ENCODE measurements around the gene NDUFAF2. TPM values are rescaled to one million over a fixed set of nuclear protein-coding genes. Genes with fewer than 3 reads are reported as not detected.

NDUFAF2 gene
- total and polyA plus RNA-seq, 4 donors = 18.2 to 40.2 (median 36.1) TPM

DNA sequence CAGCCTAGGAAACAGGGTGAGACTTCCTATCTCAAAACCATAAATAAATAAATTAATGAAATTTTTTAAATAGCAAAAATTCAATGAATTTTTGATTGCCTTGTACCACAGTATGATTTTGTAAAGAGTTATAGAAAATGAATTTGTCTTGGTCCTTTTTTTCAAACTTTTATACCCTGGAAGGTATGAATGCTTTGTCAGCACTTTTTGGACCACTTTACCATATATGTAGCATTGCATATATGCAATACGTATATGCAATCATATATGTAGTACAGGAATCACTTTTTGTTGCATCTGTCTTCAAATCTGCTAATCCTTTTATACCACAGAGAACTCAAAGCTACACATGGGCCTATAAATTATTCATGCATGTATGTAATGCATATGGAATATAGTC is 226.5 kb downstream of the NDUFAF2 start:
- no CpG with 5 or more reads among the region's 1 CpG for WGBS (ENCODE audit: insufficient coverage)
- no peaks in the 10 kb centered on the region for H3K4me1 ChIP-seq (ENCODE audit: control insufficient read depth, insufficient read depth, low read length)
- no peaks in the 10 kb centered on the region for H3K36me3 ChIP-seq (ENCODE audit: control insufficient read depth, insufficient read depth, low read length)
- DNase-seq (ENCODE audit: low read depth in 4 of 6, low spot score in 6 of 6) = no peak
- no peaks in the 10 kb centered on the region for H3K27me3 ChIP-seq (ENCODE audit: control insufficient read depth, insufficient read depth, low read length)
- no peak overlapping the region for H3K4me3 ChIP-seq (ENCODE audit: low read depth, low read length)
- no peak overlapping the region for H3K27ac ChIP-seq (ENCODE audit: low read depth, low read length)
- no peaks in the 10 kb centered on the region for H3K9me3 ChIP-seq (ENCODE audit: control insufficient read depth, insufficient read depth, low read length)

DNA sequence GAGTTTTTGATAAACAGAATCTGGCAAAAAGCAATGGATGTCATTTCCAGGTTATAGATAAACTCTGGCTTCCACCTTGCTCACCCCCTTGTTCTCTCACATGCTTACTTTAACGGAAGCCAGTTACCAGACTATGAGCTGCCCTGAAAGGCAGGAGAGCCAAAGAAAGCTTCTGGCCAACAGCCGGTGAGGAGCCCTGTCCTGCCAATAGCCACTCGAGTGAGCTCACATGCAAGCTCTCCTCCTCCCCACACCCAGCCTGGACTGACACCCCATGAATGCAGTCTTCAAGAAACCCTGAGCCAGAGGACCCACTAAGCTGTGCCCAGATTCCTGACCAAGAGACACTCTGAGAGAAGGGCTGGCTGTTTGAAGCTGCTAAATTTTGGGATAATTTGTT is 231.6 kb downstream of the NDUFAF2 start:
- Histone ChIP-seq H3K4me3 (ENCODE audit: low read depth, low read length) (no peak overlapping the region), H3K4me1 (ENCODE audit: control insufficient read depth, insufficient read depth, low read length) (no peaks in the 10 kb centered on the region), H3K27ac (ENCODE audit: low read depth, low read length) (no peak overlapping the region), H3K27me3 (ENCODE audit: control insufficient read depth, insufficient read depth, low read length) (no peaks in the 10 kb centered on the region), H3K9me3 (ENCODE audit: control insufficient read depth, insufficient read depth, low read length) (no peaks in the 10 kb centered on the region), H3K36me3 (ENCODE audit: control insufficient read depth, insufficient read depth, low read length) (no peaks in the 10 kb centered on the region)
- no peak for DNase-seq (ENCODE audit: low read depth in 4 of 6, low spot score in 6 of 6)
- WGBS (ENCODE audit: insufficient coverage) = 96% methylated on average over 3 of the region's 3 CpGs

DNA sequence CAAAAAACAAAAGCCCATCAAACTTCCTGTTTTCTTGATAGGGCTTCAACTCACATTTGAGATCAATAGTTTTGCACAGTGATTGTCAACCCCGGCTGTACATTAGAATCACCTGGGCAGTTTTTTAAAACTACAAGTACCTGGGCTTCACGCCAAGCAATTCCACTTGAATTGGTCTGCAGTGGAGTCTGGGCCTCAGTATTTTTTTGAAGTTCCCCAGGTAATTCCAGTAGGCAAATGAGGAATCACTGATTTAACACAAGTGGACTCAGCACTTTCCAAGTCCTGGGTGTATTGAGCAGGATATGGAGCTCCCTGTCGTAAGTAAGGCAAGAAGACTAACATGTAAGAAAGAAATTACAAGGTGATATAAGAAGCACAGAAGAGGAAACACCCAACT is 232.1 kb downstream of the NDUFAF2 start:
- 100% methylated on average over 2 of the region's 3 CpGs for WGBS (ENCODE audit: insufficient coverage)
- H3K4me3 ChIP-seq (ENCODE audit: low read depth, low read length) = no peak overlapping the region
- H3K27me3 ChIP-seq (ENCODE audit: control insufficient read depth, insufficient read depth, low read length) = no peaks in the 10 kb centered on the region
- DNase-seq (ENCODE audit: low read depth in 4 of 6, low spot score in 6 of 6) = no peak
- no peak overlapping the region for H3K27ac ChIP-seq (ENCODE audit: low read depth, low read length)
- no peaks in the 10 kb centered on the region for H3K9me3 ChIP-seq (ENCODE audit: control insufficient read depth, insufficient read depth, low read length)
- no peaks in the 10 kb centered on the region for H3K36me3 ChIP-seq (ENCODE audit: control insufficient read depth, insufficient read depth, low read length)
- H3K4me1 ChIP-seq (ENCODE audit: control insufficient read depth, insufficient read depth, low read length) = no peaks in the 10 kb centered on the region

DNA sequence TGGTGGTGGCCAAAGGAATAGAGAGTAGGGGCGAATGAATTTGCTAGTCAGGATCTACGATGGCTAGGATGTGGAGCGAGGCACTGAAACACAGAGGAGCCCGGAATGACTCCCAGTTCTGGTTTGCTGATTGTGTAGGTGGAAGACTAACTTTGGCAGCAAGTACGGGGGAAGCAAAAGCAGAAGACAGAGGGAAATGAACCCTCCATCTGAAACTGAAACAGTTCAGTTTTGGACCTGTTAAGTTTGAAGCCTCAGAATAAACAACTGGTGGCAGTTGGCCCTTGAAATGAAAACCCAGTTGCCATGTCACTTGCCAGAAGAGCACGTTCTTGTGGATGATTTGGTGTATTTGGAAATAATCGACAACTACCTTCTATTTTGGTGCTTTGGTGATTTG is 232.7 kb downstream of the NDUFAF2 start:
- WGBS (ENCODE audit: insufficient coverage) = 92% methylated on average over 5 of the region's 7 CpGs
- H3K27me3 ChIP-seq (ENCODE audit: control insufficient read depth, insufficient read depth, low read length) = no peaks in the 10 kb centered on the region
- H3K36me3 ChIP-seq (ENCODE audit: control insufficient read depth, insufficient read depth, low read length) = no peaks in the 10 kb centered on the region
- no peak for DNase-seq (ENCODE audit: low read depth in 4 of 6, low spot score in 6 of 6)
- H3K4me3 ChIP-seq (ENCODE audit: low read depth, low read length) = no peak overlapping the region
- no peaks in the 10 kb centered on the region for H3K9me3 ChIP-seq (ENCODE audit: control insufficient read depth, insufficient read depth, low read length)
- H3K27ac ChIP-seq (ENCODE audit: low read depth, low read length) = no peak overlapping the region
- no peaks in the 10 kb centered on the region for H3K4me1 ChIP-seq (ENCODE audit: control insufficient read depth, insufficient read depth, low read length)

DNA sequence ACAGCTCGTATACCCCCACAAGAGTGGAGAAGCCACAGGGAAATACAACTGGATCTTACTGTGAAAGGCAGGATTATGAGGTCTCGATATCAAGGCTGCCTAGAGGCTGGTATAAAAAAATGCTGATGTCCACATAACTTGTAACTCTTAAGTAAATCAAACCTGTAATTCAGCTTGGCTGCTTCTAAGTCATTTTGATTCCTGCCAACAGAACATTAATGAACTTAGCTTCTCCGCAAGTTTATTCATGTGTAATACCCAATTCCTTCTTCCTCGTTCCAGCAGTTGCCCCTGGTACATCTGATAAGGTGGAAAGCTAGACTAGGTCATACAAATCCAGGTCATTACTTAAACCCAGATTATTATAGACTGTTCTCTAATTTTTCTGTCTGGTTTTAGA is 233.7 kb downstream of the NDUFAF2 start:
- DNase-seq (ENCODE audit: low read depth in 4 of 6, low spot score in 6 of 6) = no peak
- Histone ChIP-seq H3K9me3 (ENCODE audit: control insufficient read depth, insufficient read depth, low read length) (no peaks in the 10 kb centered on the region), H3K27me3 (ENCODE audit: control insufficient read depth, insufficient read depth, low read length) (no peaks in the 10 kb centered on the region), H3K27ac (ENCODE audit: low read depth, low read length) (no peak overlapping the region), H3K4me3 (ENCODE audit: low read depth, low read length) (no peak overlapping the region), H3K36me3 (ENCODE audit: control insufficient read depth, insufficient read depth, low read length) (no peaks in the 10 kb centered on the region), H3K4me1 (ENCODE audit: control insufficient read depth, insufficient read depth, low read length) (no peaks in the 10 kb centered on the region)
- no CpG with 5 or more reads among the region's 4 CpGs for WGBS (ENCODE audit: insufficient coverage)

DNA sequence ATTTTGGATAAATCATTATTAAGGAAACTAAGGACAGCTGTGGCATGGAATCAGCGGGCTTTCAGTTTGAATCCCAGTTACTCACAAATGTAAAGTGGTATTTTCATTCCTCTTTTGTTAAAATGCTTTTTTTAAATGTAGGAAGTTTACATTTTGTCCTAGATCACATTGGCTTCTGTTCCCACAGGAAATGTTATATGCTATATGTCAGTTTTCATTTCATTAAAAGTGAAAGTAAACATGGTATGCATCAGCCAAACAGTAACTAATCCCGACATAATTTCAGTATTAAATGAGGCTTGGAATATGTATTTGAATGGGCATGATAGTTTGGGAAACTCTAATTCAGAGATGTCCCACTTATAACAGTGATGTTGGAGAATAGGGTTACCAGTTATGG is 235.9 kb downstream of the NDUFAF2 start:
- Histone ChIP-seq H3K36me3 (ENCODE audit: control insufficient read depth, insufficient read depth, low read length) (no peaks in the 10 kb centered on the region), H3K27ac (ENCODE audit: low read depth, low read length) (no peak overlapping the region), H3K9me3 (ENCODE audit: control insufficient read depth, insufficient read depth, low read length) (no peaks in the 10 kb centered on the region), H3K27me3 (ENCODE audit: control insufficient read depth, insufficient read depth, low read length) (no peaks in the 10 kb centered on the region), H3K4me3 (ENCODE audit: low read depth, low read length) (no peak overlapping the region), H3K4me1 (ENCODE audit: control insufficient read depth, insufficient read depth, low read length) (no peaks in the 10 kb centered on the region)
- WGBS (ENCODE audit: insufficient coverage) = no CpG with 5 or more reads among the region's 2 CpGs
- DNase-seq (ENCODE audit: low read depth in 4 of 6, low spot score in 6 of 6) = no peak

DNA sequence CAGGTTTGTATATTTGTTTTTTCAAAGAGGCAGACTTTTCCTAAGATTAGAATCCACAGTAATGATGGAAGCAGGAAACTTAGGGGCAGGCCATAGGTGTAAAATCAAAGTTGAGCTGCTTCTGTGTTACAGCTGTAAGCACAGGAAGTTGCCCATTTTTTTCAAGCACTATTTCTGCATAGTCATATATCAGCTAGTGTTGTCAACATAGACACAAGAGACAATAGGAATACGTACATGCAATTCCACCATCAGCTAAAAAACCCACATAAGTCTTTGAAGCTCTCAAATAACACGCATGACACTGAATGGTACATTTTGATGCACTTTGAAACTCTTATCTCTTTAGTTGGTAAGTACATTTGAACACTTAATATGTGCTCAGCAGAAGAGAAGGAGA is 237.4 kb downstream of the NDUFAF2 start:
- Histone ChIP-seq H3K27me3 (ENCODE audit: control insufficient read depth, insufficient read depth, low read length) (no peaks in the 10 kb centered on the region), H3K4me1 (ENCODE audit: control insufficient read depth, insufficient read depth, low read length) (no peaks in the 10 kb centered on the region), H3K9me3 (ENCODE audit: control insufficient read depth, insufficient read depth, low read length) (no peaks in the 10 kb centered on the region), H3K27ac (ENCODE audit: low read depth, low read length) (no peak overlapping the region), H3K4me3 (ENCODE audit: low read depth, low read length) (no peak overlapping the region), H3K36me3 (ENCODE audit: control insufficient read depth, insufficient read depth, low read length) (no peaks in the 10 kb centered on the region)
- no CpG with 5 or more reads among the region's 2 CpGs for WGBS (ENCODE audit: insufficient coverage)
- no peak for DNase-seq (ENCODE audit: low read depth in 4 of 6, low spot score in 6 of 6)

DNA sequence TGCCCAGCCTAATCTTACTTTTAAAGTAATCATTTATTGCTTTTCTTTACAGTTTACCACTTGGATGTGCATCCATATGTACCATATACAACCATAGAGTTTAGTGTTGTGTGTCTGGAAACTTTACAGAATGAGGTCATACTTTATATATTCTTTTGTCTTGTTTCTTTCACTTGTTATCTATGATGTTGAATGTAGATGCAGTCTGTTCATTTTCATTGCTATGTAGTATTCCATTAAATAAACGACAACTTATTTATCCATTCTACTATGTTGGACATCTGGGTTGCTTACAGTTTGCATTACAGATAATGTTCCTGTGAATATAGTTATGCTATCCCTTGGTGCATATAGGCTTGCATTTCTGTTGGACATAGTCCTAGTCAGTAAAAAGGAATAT is 238.5 kb downstream of the NDUFAF2 start:
- no CpG with 5 or more reads among the region's 1 CpG for WGBS (ENCODE audit: insufficient coverage)

DNA sequence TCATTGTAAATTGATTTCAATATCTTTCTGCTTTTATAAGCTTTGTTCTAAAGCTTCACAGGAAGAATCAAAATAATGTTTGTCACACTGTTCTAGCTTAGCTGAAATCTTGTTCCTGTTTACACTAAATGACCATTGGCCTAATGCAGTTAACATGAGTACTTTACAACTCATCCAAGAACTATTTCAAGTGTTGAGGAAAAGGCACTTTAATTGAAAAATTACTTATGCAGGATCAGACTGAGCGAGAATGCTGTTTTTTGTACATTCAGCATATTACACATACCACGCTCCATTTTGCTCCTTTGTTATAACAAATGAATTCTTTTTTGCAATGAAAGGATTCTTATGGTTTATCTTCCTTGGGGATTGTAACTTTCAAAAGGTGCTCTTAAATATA is 239.7 kb downstream of the NDUFAF2 start:
- Histone ChIP-seq H3K36me3 (ENCODE audit: control insufficient read depth, insufficient read depth, low read length) (no peaks in the 10 kb centered on the region), H3K4me3 (ENCODE audit: low read depth, low read length) (no peak overlapping the region), H3K9me3 (ENCODE audit: control insufficient read depth, insufficient read depth, low read length) (no peaks in the 10 kb centered on the region), H3K27ac (ENCODE audit: low read depth, low read length) (no peak overlapping the region), H3K4me1 (ENCODE audit: control insufficient read depth, insufficient read depth, low read length) (no peaks in the 10 kb centered on the region), H3K27me3 (ENCODE audit: control insufficient read depth, insufficient read depth, low read length) (no peaks in the 10 kb centered on the region)
- no CpG with 5 or more reads among the region's 2 CpGs for WGBS (ENCODE audit: insufficient coverage)
- DNase-seq (ENCODE audit: low read depth in 4 of 6, low spot score in 6 of 6) = no peak

More for the DNA sequence above, 238.5 kb downstream of the NDUFAF2 start:
- Histone ChIP-seq H3K36me3 (ENCODE audit: control insufficient read depth, insufficient read depth, low read length) (no peaks in the 10 kb centered on the region), H3K4me3 (ENCODE audit: low read depth, low read length) (no peak overlapping the region), H3K27me3 (ENCODE audit: control insufficient read depth, insufficient read depth, low read length) (no peaks in the 10 kb centered on the region), H3K9me3 (ENCODE audit: control insufficient read depth, insufficient read depth, low read length) (no peaks in the 10 kb centered on the region), H3K4me1 (ENCODE audit: control insufficient read depth, insufficient read depth, low read length) (no peaks in the 10 kb centered on the region), H3K27ac (ENCODE audit: low read depth, low read length) (no peak overlapping the region)
- DNase-seq (ENCODE audit: low read depth in 4 of 6, low spot score in 6 of 6) = no peak

DNA sequence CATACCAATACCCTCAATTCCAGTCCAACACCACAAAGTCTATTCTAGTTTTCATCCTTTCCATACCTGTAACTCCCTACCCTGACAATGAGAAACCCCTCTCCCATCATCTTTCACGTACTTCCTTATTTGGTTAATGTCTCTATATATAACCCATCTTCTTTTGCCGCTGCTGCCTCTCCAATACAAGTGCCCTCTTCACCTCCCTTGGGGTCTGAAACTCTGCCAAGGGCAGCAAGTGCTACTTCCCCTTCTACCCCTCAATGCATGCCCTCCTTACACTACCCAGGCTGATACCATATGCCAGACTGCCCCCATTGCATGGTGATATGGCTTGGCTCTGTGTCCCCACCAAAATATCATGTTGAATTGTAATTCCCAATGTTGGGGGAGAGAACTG is 241.6 kb downstream of the NDUFAF2 start:
- no peaks in the 10 kb centered on the region for H3K36me3 ChIP-seq (ENCODE audit: control insufficient read depth, insufficient read depth, low read length)
- 92% methylated on average over 2 of the region's 2 CpGs for WGBS (ENCODE audit: insufficient coverage)
- H3K9me3 ChIP-seq (ENCODE audit: control insufficient read depth, insufficient read depth, low read length) = no peaks in the 10 kb centered on the region
- no peak for DNase-seq (ENCODE audit: low read depth in 4 of 6, low spot score in 6 of 6)
- no peaks in the 10 kb centered on the region for H3K4me1 ChIP-seq (ENCODE audit: control insufficient read depth, insufficient read depth, low read length)
- H3K27me3 ChIP-seq (ENCODE audit: control insufficient read depth, insufficient read depth, low read length) = no peaks in the 10 kb centered on the region
- H3K4me3 ChIP-seq (ENCODE audit: low read depth, low read length) = no peak overlapping the region
- no peak overlapping the region for H3K27ac ChIP-seq (ENCODE audit: low read depth, low read length)

All from spinal cord (tissue), 10 donors.